ENCODE measurements around the gene TSHZ2.
"Not testable (repeated sequence)": the region's sequence is repeated elsewhere in the genome, so short reads cannot be mapped to it uniquely, and the experiment has no call there.

Gene TSHZ2

DNA sequence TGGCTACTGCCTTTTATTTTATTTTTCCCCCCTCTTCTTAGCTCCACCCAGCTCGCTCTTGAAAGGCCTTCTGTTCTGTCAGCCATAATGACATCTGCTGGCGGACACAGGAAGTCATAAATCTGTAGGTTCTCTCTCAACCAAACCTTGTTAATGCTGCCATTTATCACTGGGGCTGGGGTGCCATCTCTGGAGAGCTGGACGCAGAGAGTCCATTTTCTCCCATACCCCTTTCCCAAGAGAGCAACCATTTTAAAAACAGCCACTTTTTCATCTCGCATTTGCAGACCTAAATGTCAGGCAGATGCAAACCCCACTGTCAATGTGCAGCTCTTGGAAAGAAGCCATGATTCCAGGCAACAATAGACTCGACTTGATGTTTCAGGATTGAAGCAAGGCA is 13.0 kb upstream of the TSHZ2 start:
- in situ Hi-C loops (cut with HindIII; ENCODE audit: low pct_ligation_motif_present, low pct_unique_long_range_greater_than_20kb, low sequenced_read_pairs): no loop called here
- DNase-seq: no peak

GRCh38 chr20:52962183-52962582 is 10.0 kb upstream of the TSHZ2 start:
- in situ Hi-C loops (cut with HindIII; ENCODE audit: low pct_ligation_motif_present, low pct_unique_long_range_greater_than_20kb, low sequenced_read_pairs): no loop called here
- DNase-seq: no peak

- DNase-seq: no peak
Measured at GRCh38 chr20:52963131-52963530, 9.0 kb upstream of the TSHZ2 start.

GRCh38 chr20:52964131-52964530 is 8.0 kb upstream of the TSHZ2 start:
- no peak for DNase-seq
- in situ Hi-C loops (cut with HindIII; ENCODE audit: low pct_ligation_motif_present, low pct_unique_long_range_greater_than_20kb, low sequenced_read_pairs): no loop called here

More at GRCh38 chr20:52963131-52963530, 9.0 kb upstream of the TSHZ2 start:
- in situ Hi-C loops (cut with HindIII; ENCODE audit: low pct_ligation_motif_present, low pct_unique_long_range_greater_than_20kb, low sequenced_read_pairs): no loop called here

GRCh38 chr20:52965380-52965779 is 6.8 kb upstream of the TSHZ2 start:
- in situ Hi-C loops (cut with HindIII; ENCODE audit: low pct_ligation_motif_present, low pct_unique_long_range_greater_than_20kb, low sequenced_read_pairs): no loop called here

DNA sequence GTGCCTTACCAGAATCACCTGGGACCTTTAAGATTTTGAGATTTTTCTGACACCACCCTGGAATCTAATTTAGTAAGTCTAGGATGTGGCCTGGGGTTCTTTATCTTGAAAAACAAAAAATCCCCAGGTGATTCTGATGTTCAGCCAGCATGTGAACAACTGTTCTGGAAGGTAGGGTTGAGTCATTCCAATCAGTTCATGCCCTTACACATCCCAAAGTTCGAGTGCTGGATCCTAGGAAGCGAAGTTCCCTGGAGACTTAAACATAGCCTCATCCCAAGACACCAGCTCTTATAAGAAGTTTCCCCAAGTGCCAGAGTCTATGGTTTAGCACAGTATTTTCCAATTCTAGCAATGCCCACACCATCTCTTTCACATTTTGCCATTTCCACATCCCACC is 6.3 kb upstream of the TSHZ2 start:
- no peak for DNase-seq
- in situ Hi-C loops (cut with HindIII; ENCODE audit: low pct_ligation_motif_present, low pct_unique_long_range_greater_than_20kb, low sequenced_read_pairs): no loop called here

More at GRCh38 chr20:52965380-52965779, 6.8 kb upstream of the TSHZ2 start:
- no peak for DNase-seq

- in situ Hi-C loops (cut with HindIII; ENCODE audit: low pct_ligation_motif_present, low pct_unique_long_range_greater_than_20kb, low sequenced_read_pairs); DNase-seq: not testable (repeated sequence)
Measured at GRCh38 chr20:52966543-52966942, 5.6 kb upstream of the TSHZ2 start.

- in situ Hi-C loops (cut with HindIII; ENCODE audit: low pct_ligation_motif_present, low pct_unique_long_range_greater_than_20kb, low sequenced_read_pairs): no loop called here
- no peak for DNase-seq
Measured at GRCh38 chr20:52971498-52972189, 514 bp upstream of the TSHZ2 start.

DNA sequence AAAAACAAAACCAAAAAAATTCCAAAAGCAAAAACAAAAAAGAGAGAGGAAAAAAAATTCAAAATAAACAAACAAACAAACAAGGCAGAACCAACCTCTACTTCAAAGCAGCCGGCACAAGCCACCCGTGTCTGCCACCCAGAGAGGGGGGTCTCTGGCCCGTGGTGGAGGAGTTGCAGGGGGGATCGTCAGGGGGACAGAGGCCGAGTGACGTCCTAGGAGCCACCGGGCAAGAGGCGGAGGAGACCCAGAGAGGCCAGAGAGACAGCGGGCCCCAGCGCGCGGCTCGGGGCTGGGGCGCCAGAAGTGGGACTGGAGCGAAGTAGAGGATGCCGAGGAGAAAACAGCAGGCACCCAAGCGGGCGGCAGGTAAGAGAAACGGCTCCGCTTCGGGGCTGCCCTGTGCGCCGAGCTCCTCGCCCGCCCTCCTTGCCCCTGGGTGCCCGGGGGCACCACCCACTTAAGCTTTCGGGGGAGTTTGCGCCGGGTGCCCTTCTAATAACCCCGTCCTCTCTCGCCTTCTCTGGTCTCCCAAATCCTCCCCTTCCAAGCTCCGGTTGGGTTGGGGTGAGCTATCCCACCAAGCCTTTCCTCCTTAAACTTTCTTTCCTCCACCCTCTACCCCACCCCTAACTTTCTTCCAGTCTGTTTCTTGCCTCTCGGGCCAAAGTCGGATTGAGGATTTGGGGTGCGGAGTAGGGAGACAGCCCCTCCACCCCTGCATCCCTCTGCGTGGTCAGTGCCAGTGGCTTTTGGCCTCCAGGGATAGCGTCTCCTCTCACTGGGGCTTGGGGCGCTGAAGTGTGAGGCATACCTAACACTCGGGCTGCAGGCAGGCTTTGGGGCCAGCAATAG is 1.0 kb downstream of the TSHZ2 start:
- DNase-seq: no peak
- in situ Hi-C loops (cut with HindIII; ENCODE audit: low pct_ligation_motif_present, low pct_unique_long_range_greater_than_20kb, low sequenced_read_pairs): no loop called here

- in situ Hi-C loops (cut with HindIII; ENCODE audit: low pct_ligation_motif_present, low pct_unique_long_range_greater_than_20kb, low sequenced_read_pairs): no loop called here
- no peak for DNase-seq
Measured at GRCh38 chr20:52974179-52974594, 2.0 kb downstream of the TSHZ2 start.

DNA sequence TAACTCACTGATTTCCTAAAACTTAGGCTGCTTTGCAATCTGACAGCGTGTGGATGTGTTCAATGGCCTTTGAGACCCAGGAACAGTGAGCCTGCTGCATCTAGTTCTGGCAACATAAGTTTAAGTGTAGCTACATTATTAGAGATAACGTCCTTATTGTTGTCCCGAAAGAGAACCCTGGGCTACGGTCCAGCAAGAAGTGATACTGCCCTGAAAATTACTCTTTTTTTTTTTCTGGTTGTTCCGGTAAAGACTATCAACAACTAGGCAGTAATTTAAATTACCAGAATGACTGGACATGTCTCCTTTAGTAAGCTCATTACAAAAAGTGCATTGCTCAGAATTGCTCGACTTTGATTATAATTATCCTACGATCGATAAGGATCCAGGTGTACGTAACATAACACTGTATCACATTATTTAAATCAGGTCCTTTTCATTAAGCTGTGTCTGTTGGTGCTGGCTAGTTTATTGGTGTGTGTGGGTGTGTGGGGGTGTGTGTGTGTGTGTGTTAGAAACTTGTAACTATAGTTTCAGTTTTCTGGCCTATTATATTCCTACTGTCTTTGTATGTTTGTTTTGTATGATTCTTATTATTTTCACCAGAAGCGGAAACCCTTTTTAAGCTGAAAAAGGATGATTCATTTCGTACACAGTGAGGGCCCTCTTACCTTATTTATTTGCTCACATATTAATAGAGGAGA is 3.0 kb downstream of the TSHZ2 start:
- in situ Hi-C loops (cut with HindIII; ENCODE audit: low pct_ligation_motif_present, low pct_unique_long_range_greater_than_20kb, low sequenced_read_pairs): no loop called here
- DNase-seq: no peak

DNA sequence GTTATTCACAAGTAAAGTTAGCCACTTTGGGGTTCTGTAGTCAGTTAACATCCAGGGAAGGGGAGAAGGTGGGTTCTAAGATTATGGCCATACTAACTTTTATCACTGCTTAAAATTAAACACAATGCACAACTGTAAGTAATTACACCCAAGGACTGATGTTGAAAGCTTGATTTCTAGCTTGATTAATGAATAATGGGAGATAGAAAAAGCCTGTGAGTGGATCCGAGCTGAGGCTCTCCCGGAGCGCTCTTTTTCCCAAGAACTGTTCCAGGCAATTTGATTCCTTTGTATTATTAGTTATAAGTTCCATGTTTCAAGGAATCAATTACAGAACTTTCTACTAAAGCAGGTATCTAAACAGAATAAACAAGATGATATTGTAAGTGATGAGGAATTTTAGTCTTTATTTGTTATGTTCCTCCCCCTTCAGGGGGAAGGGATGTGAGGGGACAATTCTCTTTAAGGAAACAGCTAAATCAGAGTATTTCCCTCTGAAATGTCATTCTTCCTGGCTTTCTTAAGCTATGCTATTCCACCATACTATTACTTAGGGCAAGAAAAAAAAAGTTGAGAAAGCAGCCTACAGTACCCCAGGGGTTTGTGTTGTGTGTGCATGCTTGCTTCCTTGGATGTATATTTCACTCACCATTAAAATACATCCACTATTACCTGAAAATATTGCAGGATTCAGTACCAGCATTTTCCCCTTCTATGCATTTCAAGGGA is 3.8 kb downstream of the TSHZ2 start:
- in situ Hi-C loops (cut with HindIII; ENCODE audit: low pct_ligation_motif_present, low pct_unique_long_range_greater_than_20kb, low sequenced_read_pairs): no loop called here

GRCh38 chr20:52978851-52979250 is 6.7 kb downstream of the TSHZ2 start:
- DNase-seq: no peak
- in situ Hi-C loops (cut with HindIII; ENCODE audit: low pct_ligation_motif_present, low pct_unique_long_range_greater_than_20kb, low sequenced_read_pairs): no loop called here

More for the DNA sequence above, 3.8 kb downstream of the TSHZ2 start:
- DNase-seq: no peak

DNA sequence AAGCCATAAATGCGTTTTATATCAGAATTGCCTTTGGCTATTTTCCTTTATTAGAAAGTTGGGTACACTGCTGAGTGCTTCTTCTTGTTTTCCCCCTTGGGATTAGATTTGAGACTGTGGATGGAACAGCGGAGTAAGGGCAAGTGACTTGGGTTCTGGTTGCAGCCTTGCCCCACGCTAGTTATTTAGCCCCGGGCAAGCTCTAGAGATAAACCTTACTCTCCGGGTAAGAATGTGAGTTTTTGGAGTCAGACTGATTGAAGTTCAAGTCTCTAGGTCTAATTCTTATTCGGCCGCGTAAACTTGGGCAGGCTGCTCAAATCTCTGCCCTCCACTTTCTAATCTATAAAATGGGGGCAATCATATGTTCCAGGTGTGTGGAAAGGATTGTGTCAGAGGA is 8.9 kb downstream of the TSHZ2 start:
- DNase-seq: no peak
- in situ Hi-C loops (cut with HindIII; ENCODE audit: low pct_ligation_motif_present, low pct_unique_long_range_greater_than_20kb, low sequenced_read_pairs): no loop called here

DNA sequence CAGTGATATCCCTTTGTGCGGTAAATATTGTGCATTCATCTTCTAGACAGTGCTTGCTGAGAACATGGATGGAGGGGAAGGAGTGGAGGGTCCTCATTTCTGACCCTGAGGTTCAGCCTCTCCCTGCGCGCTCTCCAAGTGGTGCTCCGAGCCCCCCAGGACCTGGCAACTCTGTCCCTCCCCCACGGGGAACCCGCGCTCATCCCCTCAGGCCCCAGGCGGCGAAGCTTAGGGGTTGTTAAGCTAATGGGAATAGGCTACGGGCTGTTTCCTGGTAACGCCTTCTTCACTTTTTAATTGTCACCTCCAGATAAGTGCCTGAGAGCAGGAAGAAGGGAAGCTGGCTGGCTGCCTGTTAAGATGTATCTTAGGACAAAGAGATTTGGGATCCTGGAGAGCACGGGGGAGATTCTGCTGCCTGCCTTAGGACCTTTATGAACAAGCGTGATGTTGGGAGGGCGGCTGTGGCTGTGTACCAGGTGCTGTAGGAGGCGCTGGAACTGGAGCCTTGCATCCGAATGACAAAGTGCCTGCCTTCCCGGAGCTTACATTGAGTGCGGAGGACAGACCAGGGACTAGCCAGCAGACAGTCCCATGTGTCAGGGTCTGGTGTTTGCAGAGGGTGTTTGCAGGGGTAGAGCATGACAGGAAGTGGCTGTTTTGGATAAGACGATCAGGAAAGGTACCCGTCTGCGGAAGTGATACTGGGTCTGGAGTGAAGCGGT is 11.7 kb downstream of the TSHZ2 start:
- in situ Hi-C loops (cut with HindIII; ENCODE audit: low pct_ligation_motif_present, low pct_unique_long_range_greater_than_20kb, low sequenced_read_pairs): no loop called here
- no peak for DNase-seq

- no peak for DNase-seq
Measured at GRCh38 chr20:52984451-52984810, 12.3 kb downstream of the TSHZ2 start.

GRCh38 chr20:52985687-52986086 is 13.5 kb downstream of the TSHZ2 start:
- DNase-seq: no peak
- in situ Hi-C loops (cut with HindIII; ENCODE audit: low pct_ligation_motif_present, low pct_unique_long_range_greater_than_20kb, low sequenced_read_pairs): no loop called here

More at GRCh38 chr20:52984451-52984810, 12.3 kb downstream of the TSHZ2 start:
- in situ Hi-C loops (cut with HindIII; ENCODE audit: low pct_ligation_motif_present, low pct_unique_long_range_greater_than_20kb, low sequenced_read_pairs): no loop called here

DNA sequence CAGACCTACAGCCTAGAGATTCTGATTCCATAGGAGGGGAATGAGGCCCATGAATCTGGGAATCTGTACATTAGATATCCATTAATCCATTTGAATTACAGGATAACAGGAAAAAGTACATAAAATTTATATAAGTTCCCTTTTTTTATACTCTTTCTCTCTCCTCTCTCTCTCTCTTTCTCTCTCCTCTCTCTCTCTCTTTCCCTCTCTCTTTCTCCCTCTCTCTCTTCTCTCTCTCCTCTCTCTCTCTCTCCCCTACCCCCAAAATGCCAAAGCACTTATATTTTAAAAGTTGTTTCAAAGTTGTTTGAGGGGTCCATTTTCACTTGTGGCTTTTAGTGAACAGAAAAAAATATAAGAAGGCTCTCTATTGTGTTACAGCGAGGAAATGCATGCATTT is 15.1 kb downstream of the TSHZ2 start:
- in situ Hi-C loops (cut with HindIII; ENCODE audit: low pct_ligation_motif_present, low pct_unique_long_range_greater_than_20kb, low sequenced_read_pairs): no loop called here
- DNase-seq: no peak

All from ACHN (cell line).